ENCODE measurements around the gene PROSER3. TPM values are rescaled to one million over a fixed set of nuclear protein-coding genes. Genes with fewer than 3 reads are reported as not detected.

The PROSER3 gene
- total RNA-seq, 2 experiments from 2014 or later: 39.8 to 62.8 TPM

Other genes starting within 250 kb of the PROSER3 start
- 1 to 10 TPM; 1.1 to 1.3 TPM for gene DMKN, start 244.5 kb upstream of the PROSER3 start, total RNA-seq
- gene SBSN, start 229.9 kb upstream of the PROSER3 start, total RNA-seq: not detected
- not detected for gene GAPDHS, start 224.7 kb upstream of the PROSER3 start, total RNA-seq
- 10 to 100 TPM; 73.1 to 73.8 TPM for gene TMEM147, start 212.6 kb upstream of the PROSER3 start, total RNA-seq
- not detected for gene ATP4A, start 194.5 kb upstream of the PROSER3 start, total RNA-seq
- gene PMIS2, start 172.0 kb upstream of the PROSER3 start, total RNA-seq: not detected
- gene HAUS5, start 145.4 kb upstream of the PROSER3 start, total RNA-seq: 10 to 100 TPM; 39.7 to 41.0 TPM
- 10 to 100 TPM; 87.5 to 94.4 TPM for gene RBM42, start 129.1 kb upstream of the PROSER3 start, total RNA-seq
- 1 to 10 TPM in 1 of 2 experiments, under 1 TPM in 1; 0.37 to 1.1 TPM for gene ETV2, start 116.4 kb upstream of the PROSER3 start, total RNA-seq
- gene COX6B1, start 109.9 kb upstream of the PROSER3 start, total RNA-seq: 100 to 1,000 TPM; 385 to 437 TPM
- gene UPK1A, start 91.7 kb upstream of the PROSER3 start, total RNA-seq: 1 to 10 TPM; 1.2 to 1.8 TPM
- 100 to 1,000 TPM; 232 to 265 TPM for gene ZBTB32, start 53.6 kb upstream of the PROSER3 start, total RNA-seq
- 10 to 100 TPM; 48.6 to 49.4 TPM for gene KMT2B, start 40.2 kb upstream of the PROSER3 start, total RNA-seq
- gene IGFLR1, start 15.7 kb upstream of the PROSER3 start, total RNA-seq: 10 to 100 TPM; 71.4 to 80.2 TPM
- gene U2AF1L4, start 12.8 kb upstream of the PROSER3 start, total RNA-seq: 10 to 100 TPM; 31.6 to 37.5 TPM
- gene PSENEN, start 12.5 kb upstream of the PROSER3 start, total RNA-seq: 10 to 100 TPM; 36.0 to 37.9 TPM
- gene LIN37, start 9.6 kb upstream of the PROSER3 start, total RNA-seq: 10 to 100 TPM in 1 of 2 experiments, 1 to 10 TPM in 1; 8.4 to 12.7 TPM
- under 1 TPM; 0.53 to 0.93 TPM for gene HSPB6, start 1.1 kb upstream of the PROSER3 start, total RNA-seq
- gene ARHGAP33, start 17.4 kb downstream of the PROSER3 start, total RNA-seq: 10 to 100 TPM; 27.8 to 35.2 TPM
- gene PRODH2, start 54.7 kb downstream of the PROSER3 start, total RNA-seq: not detected
- gene NPHS1, start 94.3 kb downstream of the PROSER3 start, total RNA-seq: not detected
- under 1 TPM; 0.93 to 0.98 TPM for gene KIRREL2, start 98.7 kb downstream of the PROSER3 start, total RNA-seq
- 1 to 10 TPM; 2.3 to 3.0 TPM for gene APLP1, start 110.4 kb downstream of the PROSER3 start, total RNA-seq
- 10 to 100 TPM; 60.1 TPM for gene NFKBID, start 142.4 kb downstream of the PROSER3 start, total RNA-seq
- gene HCST, start 144.4 kb downstream of the PROSER3 start, total RNA-seq: 10 to 100 TPM; 27.0 to 32.7 TPM
- gene TYROBP, start 150.1 kb downstream of the PROSER3 start, total RNA-seq: not detected
- gene LRFN3, start 178.2 kb downstream of the PROSER3 start, total RNA-seq: 1 to 10 TPM; 7.8 to 8.3 TPM
- gene SDHAF1, start 237.0 kb downstream of the PROSER3 start, total RNA-seq: 10 to 100 TPM; 16.0 to 19.2 TPM